Spleen (tissue), 7 donors: ENCODE data around the gene CDC14B.

Experiments used
- CTCF ChIP-seq, 11 experiments: fragments of 200-600 bp in 7 of 11; fragments of 450-650 bp in 4 of 11; sonication (generic) in 4 of 11; IDR thresholded peaks in 8 of 11; conservative IDR thresholded peaks in 3 of 11; 1 replicate in 7 of 11; 2 replicates in 4 of 11; pipeline versions ENCODE4 v1.4.0 to v1.8.0; 2016 to 2021; ENCODE audit warnings: antibody characterized with exemption in 11 of 11, inconsistent platforms in 4 of 11, mild to moderate bottlenecking in 1 of 11
- POLR2A ChIP-seq, 3 donors: fragments of 450-650 bp; IDR thresholded peaks; one replicate each; pipeline ENCODE4 v1.5.1; 2017; ENCODE audit warnings: antibody characterized with exemption in 3 of 3, mild to moderate bottlenecking in 1 of 3
- POLR2AphosphoS5 ChIP-seq, 3 donors: sonication (generic); formaldehyde crosslinking; IDR thresholded peaks; one replicate each; pipeline ENCODE4 v1.5.1; 2017; ENCODE audit warnings: antibody characterized with exemption in 3 of 3
- donor health status: DM: no; HTN: no; CAD: no; lungs with moderate emphysema.
- donor health status: DM: no; HTN: no; CAD: no.
- donor health status: DM: no; HTN: no; CAD: no.

- TF ChIP-seq CTCF (IDR thresholded peaks at IDR 0.05 in 8 of 11, conservative IDR thresholded peaks at IDR 0.05 in 3 of 11) (no peak), POLR2AphosphoS5 (IDR thresholded peaks at IDR 0.05) (no peak), POLR2A (IDR thresholded peaks at IDR 0.05) (no peak)
These were observed 159.2 kb downstream of the CDC14B start for GRCh38 chr9:96460470-96460869.
